ENCODE measurements around the gene CSPG5. TPM values are rescaled to one million over a fixed set of nuclear protein-coding genes. Genes with fewer than 3 reads are reported as not detected.
A peak's percentile ranks its signal among the peaks of the same experiment; 100 is the strongest.

CSPG5 gene
- total and polyA plus RNA-seq, 11 donors = 0.12 to 0.86 (median 0.34) TPM; not detected in 1

DNA sequence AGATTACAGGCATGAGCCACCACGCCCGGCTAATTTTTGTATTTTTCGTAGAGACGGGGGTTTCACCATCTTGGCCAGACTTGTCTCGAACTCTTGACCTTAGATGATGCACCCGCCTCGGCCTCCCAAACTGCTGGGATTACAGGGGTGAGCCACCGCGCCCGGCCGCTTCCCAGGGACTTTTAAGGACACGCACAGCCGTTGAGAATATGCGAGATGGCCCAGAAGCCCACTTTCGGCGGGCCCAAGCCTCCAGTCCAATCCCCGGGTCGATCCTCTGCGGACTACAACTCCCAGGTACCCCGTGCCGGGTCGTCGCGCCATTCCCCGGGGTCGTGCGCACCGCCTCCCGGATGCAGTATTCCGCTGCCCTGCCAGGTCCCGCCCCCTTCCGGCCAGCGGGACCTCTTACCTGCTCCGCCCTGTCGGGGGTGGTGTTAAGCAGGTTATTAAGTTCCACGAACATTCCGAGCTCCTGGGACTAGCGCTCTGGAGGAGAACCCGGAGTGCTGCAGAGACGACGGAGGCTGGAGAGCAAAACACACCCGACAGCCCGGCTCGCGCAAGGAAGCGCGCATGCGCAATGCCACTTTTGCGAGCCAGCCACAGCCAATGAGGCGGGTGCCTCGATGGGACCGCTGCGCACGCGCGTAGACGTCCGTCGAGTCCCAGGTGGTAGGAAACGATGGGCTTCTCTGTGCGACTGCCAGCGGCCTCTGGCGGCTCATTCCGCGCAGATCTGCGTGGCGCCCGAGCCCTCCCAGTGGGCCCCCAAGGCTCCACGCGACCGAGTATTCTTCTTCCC lies 65.3 kb downstream of the CSPG5 start, which contains the start of gene ELP6:
Gene ELP6 (minus strand): TSS at position 588 of the 805 bp plus-strand sequence. CDS start 122 bp downstream, at position 466.
- DNase-seq = peak; percentile 98
- Histone ChIP-seq H3K4me1 (peaks cover 0 to 16% (median 8%) of the 10 kb centered on the region in 12 donors), H3K4me3 (peak within 1 kb of the TSS; percentile 37 to 99 (median 71)), H3K9me3 (no peaks in the 10 kb centered on the region), H3K27me3 (no peaks in the 10 kb centered on the region), H3K27ac (peak within 1 kb of the TSS; percentile 86 to 100 (median 96)), H3K36me3 (peaks cover 0 to 28% (median 25%) of the 10 kb centered on the region in 9 donors)
- intact Hi-C loops (cut with DNase I) = loop anchor here in 3 of 10 donors (1.0 to 5.0 kb wide), 3 partner anchors 92 to 289 kb away; partner anchors contain the start of genes DHX30 (in 1 of the 3) and SMARCC1 (in 1 of the 3)
- 0% methylated on average over 64 to 71 of the region's 71 CpGs for WGBS, 4 donors
- ATAC-seq = peak; percentile 99
- peak in 10 of 12 donors; percentile 32 to 66 (median 46) for TF ChIP-seq CTCF (IDR thresholded peaks at IDR 0.05)
- peak in 1 of 2 donors; percentile 77 for TF ChIP-seq POLR2A (IDR thresholded peaks at IDR 0.05)

DNA sequence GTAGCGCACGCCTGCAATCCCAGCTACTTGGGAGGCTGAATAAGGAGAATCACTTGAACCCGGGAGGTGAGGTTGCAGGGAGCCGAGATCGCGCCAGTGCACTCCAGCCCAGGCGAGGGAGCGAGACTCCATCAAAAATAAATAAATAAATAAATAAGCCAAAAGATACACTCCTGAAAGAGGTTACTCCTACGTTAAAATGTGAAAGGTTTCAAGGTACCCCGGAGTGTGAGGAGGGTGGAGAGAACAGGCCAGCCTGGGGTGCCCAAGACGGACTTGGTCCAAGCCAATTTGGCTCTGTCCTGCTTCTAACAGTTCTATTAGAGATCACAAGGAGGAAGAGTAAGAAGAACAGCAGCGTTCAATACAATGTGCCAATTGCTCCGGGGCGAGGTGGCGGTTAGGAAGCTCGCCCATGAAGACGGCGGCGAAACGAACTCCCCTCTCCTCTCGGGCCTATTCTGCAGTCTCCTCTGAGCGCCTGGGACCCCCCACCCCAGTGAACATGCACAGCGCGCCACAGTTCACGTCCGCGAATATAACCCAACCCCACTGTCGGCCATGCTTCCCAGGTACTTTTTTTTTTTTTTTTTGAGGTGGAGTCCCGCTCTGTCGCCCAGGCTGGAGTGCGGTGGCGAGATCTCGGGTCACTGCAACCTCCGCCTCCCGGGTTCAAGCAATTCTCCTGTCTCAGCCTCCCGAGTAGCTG lies 66.1 kb downstream of the CSPG5 start:
- H3K9me3 ChIP-seq = no peaks in the 10 kb centered on the region
- no peaks in the 10 kb centered on the region for H3K27me3 ChIP-seq

More for the DNA sequence above, 66.1 kb downstream of the CSPG5 start:
- Histone ChIP-seq H3K27ac (peak overlapping the region; percentile 86 to 100 (median 96)), H3K4me3 (peak overlapping the region; percentile 37 to 99 (median 71)), H3K36me3 (peaks cover 0 to 34% (median 28%) of the 10 kb centered on the region in 9 donors), H3K4me1 (peaks cover 0 to 16% (median 8%) of the 10 kb centered on the region in 12 donors)
- WGBS, 4 donors = 21 to 24% (median 22%) methylated on average over 35 to 36 of the region's 36 CpGs
- DNase-seq (peak in 2 of 5 donors; percentile 14 to 37), ATAC-seq (peak in 3 of 4 donors; percentile 3 to 17 (median 5))
- TF ChIP-seq CTCF (IDR thresholded peaks at IDR 0.05) (no peak), POLR2A (IDR thresholded peaks at IDR 0.05) (no peak)
- intact Hi-C loops (cut with DNase I) = loop anchor here in 3 of 10 donors (1.0 to 5.0 kb wide), 3 partner anchors 91 to 290 kb away; partner anchors contain the start of genes DHX30 (in 1 of the 3) and SMARCC1 (in 1 of the 3)

Other genes with a start within 250 kb of the CSPG5 start
- gene PTPN23, start 197.8 kb downstream of the CSPG5 start, total RNA-seq = 10 to 100 TPM; 13.0 to 30.3 (median 19.5) TPM
- 10 to 100 TPM; 11.0 to 17.4 TPM for gene PTPN23, start 197.8 kb downstream of the CSPG5 start, polyA plus RNA-seq
- 10 to 100 TPM; 37.2 to 71.6 (median 41.8) TPM for gene SCAP, start 102.9 kb downstream of the CSPG5 start, total RNA-seq
- 10 to 100 TPM; 36.8 to 55.5 TPM for gene SCAP, start 102.9 kb downstream of the CSPG5 start, polyA plus RNA-seq
- 10 to 100 TPM; 14.9 to 22.1 (median 19.7) TPM for gene ELP6, start 65.2 kb downstream of the CSPG5 start, total RNA-seq
- gene ELP6, start 65.2 kb downstream of the CSPG5 start, polyA plus RNA-seq = 10 to 100 TPM; 26.6 to 33.5 TPM
- 10 to 100 TPM; 17.6 to 31.4 (median 25.5) TPM for gene SMARCC1, start 203.0 kb upstream of the CSPG5 start, total RNA-seq
- 10 to 100 TPM in 1 of 2 donors, 1 to 10 TPM in 1; 5.8 to 17.2 TPM for gene SMARCC1, start 203.0 kb upstream of the CSPG5 start, polyA plus RNA-seq
- gene DHX30, start 224.3 kb upstream of the CSPG5 start, total RNA-seq = 10 to 100 TPM; 41.2 to 74.4 (median 49.4) TPM
- gene DHX30, start 224.3 kb upstream of the CSPG5 start, polyA plus RNA-seq = 10 to 100 TPM; 30.7 to 56.3 TPM

All from heart left ventricle (tissue), 16 donors.